Measurements from ENCODE around the gene RPGR. TPM values are rescaled to one million over a fixed set of nuclear protein-coding genes. Genes with fewer than 3 reads are reported as not detected.

Gene RPGR
- polyA plus RNA-seq (2013, experiment 1 of 4) = 9.9 TPM
- polyA plus RNA-seq (2013, experiment 2 of 4) = 15.0 TPM
- polyA plus RNA-seq (2013, experiment 3 of 4) = 7.1 TPM
- polyA plus RNA-seq (2013, experiment 4 of 4) = 9.5 TPM

GRCh38 chrX:38327007-38327774 lies at the start of gene RPGR:
RPGR (minus strand) TSS chrX:38327509; CDS start chrX:38327367, 142 bp downstream.
- H3K36me3 ChIP-seq (ENCODE audit: control insufficient read depth, insufficient read depth, low read length) = no peaks in the 10 kb centered on the region
- peak within 1 kb of the TSS; percentile 95 for H3K27ac ChIP-seq (ENCODE audit: insufficient read depth, low read depth, low read length, poor library complexity, severe bottlenecking)
- H3K9me3 ChIP-seq (ENCODE audit: control insufficient read depth, low read length) = no peaks in the 10 kb centered on the region
- no peaks in the 10 kb centered on the region for H3K4me1 ChIP-seq (ENCODE audit: control insufficient read depth, insufficient read depth, low read length)
- WGBS, 2 experiments = 1 to 2% methylated on average over 67 of the region's 67 CpGs
- peak within 1 kb of the TSS; percentile 58 for H3K4me3 ChIP-seq (ENCODE audit: insufficient read depth, low read depth, low read length)
- H3K27me3 ChIP-seq (ENCODE audit: control insufficient read depth, insufficient read depth, low read length, poor library complexity, severe bottlenecking) = no peaks in the 10 kb centered on the region

DNA sequence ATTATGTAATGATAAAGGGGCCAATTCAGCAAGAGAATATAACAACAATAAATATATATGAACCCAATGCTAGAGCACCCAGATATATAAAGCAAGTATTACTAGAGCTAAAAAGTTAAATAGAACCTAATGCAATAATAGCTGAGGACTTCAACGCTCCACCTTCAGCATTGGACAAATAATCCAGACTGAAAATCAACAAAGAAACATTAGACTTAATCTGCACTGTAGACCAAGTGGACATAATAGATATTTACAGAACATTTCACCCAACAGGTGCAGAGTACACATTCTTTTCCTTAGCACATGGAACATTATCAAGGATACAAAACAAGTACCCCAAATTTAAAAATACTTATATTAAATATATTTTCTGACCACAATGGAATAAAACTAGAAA lies 49.4 kb upstream of the RPGR start:
- no peak overlapping the region for H3K4me3 ChIP-seq (ENCODE audit: insufficient read depth, low read depth, low read length)
- WGBS, 2 experiments = 100% methylated on average over 1 of the region's 1 CpG; no CpG with 5 or more reads in 1 of the 2 experiments

GRCh38 chrX:38375891-38376290 lies 48.6 kb upstream of the RPGR start:
- Histone ChIP-seq H3K9me3 (ENCODE audit: control insufficient read depth, low read length) (no peaks in the 10 kb centered on the region), H3K36me3 (ENCODE audit: control insufficient read depth, insufficient read depth, low read length) (no peaks in the 10 kb centered on the region), H3K27ac (ENCODE audit: insufficient read depth, low read depth, low read length, poor library complexity, severe bottlenecking) (no peak overlapping the region), H3K4me3 (ENCODE audit: insufficient read depth, low read depth, low read length) (no peak overlapping the region), H3K4me1 (ENCODE audit: control insufficient read depth, insufficient read depth, low read length) (no peaks in the 10 kb centered on the region), H3K27me3 (ENCODE audit: control insufficient read depth, insufficient read depth, low read length, poor library complexity, severe bottlenecking) (no peaks in the 10 kb centered on the region)
- 10 to 17% methylated on average over 1 of the region's 1 CpG for WGBS, 2 experiments

More for the DNA sequence above, 49.4 kb upstream of the RPGR start:
- H3K9me3 ChIP-seq (ENCODE audit: control insufficient read depth, low read length) = no peaks in the 10 kb centered on the region
- no peaks in the 10 kb centered on the region for H3K27me3 ChIP-seq (ENCODE audit: control insufficient read depth, insufficient read depth, low read length, poor library complexity, severe bottlenecking)
- no peaks in the 10 kb centered on the region for H3K36me3 ChIP-seq (ENCODE audit: control insufficient read depth, insufficient read depth, low read length)
- no peaks in the 10 kb centered on the region for H3K4me1 ChIP-seq (ENCODE audit: control insufficient read depth, insufficient read depth, low read length)
- no peak overlapping the region for H3K27ac ChIP-seq (ENCODE audit: insufficient read depth, low read depth, low read length, poor library complexity, severe bottlenecking)

DNA sequence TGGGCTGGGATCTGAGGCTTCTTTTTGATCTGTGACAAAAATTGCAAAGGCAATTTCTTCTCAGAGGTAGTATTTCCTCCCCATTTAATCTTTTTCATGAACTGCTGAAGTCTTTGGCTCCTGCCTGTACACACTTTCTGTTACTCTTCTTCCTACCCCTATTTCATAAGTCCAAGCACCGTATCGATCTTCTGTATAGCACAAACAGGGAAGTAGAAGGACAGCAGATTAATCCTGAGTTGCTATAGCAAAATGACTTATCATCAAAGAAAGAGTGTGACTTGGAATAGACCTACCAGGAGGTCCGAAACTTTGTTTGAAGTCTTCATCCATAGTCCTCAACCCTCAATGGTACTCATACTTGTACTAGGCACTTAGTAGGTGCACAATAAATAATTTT lies 47.1 kb upstream of the RPGR start:
- no peaks in the 10 kb centered on the region for H3K36me3 ChIP-seq (ENCODE audit: control insufficient read depth, insufficient read depth, low read length)
- no peaks in the 10 kb centered on the region for H3K9me3 ChIP-seq (ENCODE audit: control insufficient read depth, low read length)
- 89 to 96% methylated on average over 3 of the region's 3 CpGs for WGBS, 2 experiments
- no peaks in the 10 kb centered on the region for H3K4me1 ChIP-seq (ENCODE audit: control insufficient read depth, insufficient read depth, low read length)
- H3K27me3 ChIP-seq (ENCODE audit: control insufficient read depth, insufficient read depth, low read length, poor library complexity, severe bottlenecking) = no peaks in the 10 kb centered on the region
- H3K4me3 ChIP-seq (ENCODE audit: insufficient read depth, low read depth, low read length) = no peak overlapping the region
- H3K27ac ChIP-seq (ENCODE audit: insufficient read depth, low read depth, low read length, poor library complexity, severe bottlenecking) = no peak overlapping the region

- Histone ChIP-seq H3K4me1 (ENCODE audit: control insufficient read depth, insufficient read depth, low read length) (no peaks in the 10 kb centered on the region), H3K9me3 (ENCODE audit: control insufficient read depth, low read length) (no peaks in the 10 kb centered on the region), H3K27me3 (ENCODE audit: control insufficient read depth, insufficient read depth, low read length, poor library complexity, severe bottlenecking) (no peaks in the 10 kb centered on the region), H3K27ac (ENCODE audit: insufficient read depth, low read depth, low read length, poor library complexity, severe bottlenecking) (no peak overlapping the region), H3K4me3 (ENCODE audit: insufficient read depth, low read depth, low read length) (no peak overlapping the region), H3K36me3 (ENCODE audit: control insufficient read depth, insufficient read depth, low read length) (no peaks in the 10 kb centered on the region)
- WGBS, 2 experiments = 60% methylated on average over 1 of the region's 2 CpGs; no CpG with 5 or more reads in 1 of the 2 experiments
These were observed 44.3 kb upstream of the RPGR start for GRCh38 chrX:38371641-38372040.

DNA sequence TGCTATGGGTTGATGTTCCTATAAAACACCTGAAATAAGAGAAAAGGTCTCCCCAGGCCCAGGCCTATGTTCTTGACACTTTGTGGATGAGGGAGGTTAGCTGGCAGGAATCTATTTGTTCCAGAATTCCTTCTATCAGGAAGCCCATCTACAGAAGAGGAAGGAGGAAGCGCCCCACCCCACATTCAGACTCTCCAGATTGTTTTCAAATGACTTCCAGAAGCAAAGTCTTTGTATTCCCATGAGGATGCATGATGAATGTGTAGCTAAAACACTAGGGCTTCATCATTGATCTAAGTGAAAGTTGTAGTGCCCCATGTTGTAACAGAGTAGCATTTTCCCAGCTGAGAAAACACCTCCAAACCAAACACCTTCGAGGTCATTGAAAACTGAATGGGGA lies 41.5 kb upstream of the RPGR start:
- Histone ChIP-seq H3K27ac (ENCODE audit: insufficient read depth, low read depth, low read length, poor library complexity, severe bottlenecking) (no peak overlapping the region), H3K9me3 (ENCODE audit: control insufficient read depth, low read length) (no peaks in the 10 kb centered on the region), H3K27me3 (ENCODE audit: control insufficient read depth, insufficient read depth, low read length, poor library complexity, severe bottlenecking) (no peaks in the 10 kb centered on the region), H3K4me1 (ENCODE audit: control insufficient read depth, insufficient read depth, low read length) (no peaks in the 10 kb centered on the region), H3K36me3 (ENCODE audit: control insufficient read depth, insufficient read depth, low read length) (no peaks in the 10 kb centered on the region), H3K4me3 (ENCODE audit: insufficient read depth, low read depth, low read length) (no peak overlapping the region)
- 100% methylated on average over 2 of the region's 2 CpGs; no CpG with 5 or more reads in 1 of the 2 experiments for WGBS, 2 experiments

DNA sequence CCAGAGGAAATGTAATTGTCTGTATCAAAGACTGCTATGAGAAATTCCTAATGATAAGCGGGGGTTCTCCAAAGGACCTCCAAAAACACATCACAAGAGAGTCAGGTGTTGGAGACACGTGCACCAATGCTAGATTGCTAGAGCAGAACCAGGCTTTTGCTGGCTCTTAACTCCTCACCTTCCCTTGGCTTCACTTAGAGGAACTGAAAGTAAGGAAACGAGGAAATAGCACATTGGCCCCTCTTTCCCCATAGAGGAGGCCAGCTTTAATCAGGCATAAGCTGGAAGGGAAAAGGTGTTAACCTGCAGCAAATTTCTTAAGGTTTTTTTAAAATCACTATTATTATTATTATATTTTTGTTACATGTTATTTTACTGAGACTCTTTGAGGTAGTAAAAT lies 38.6 kb upstream of the RPGR start:
- 87 to 94% methylated on average over 2 to 3 of the region's 3 CpGs for WGBS, 2 experiments

GRCh38 chrX:38363046-38363445 lies 35.7 kb upstream of the RPGR start:
- Histone ChIP-seq H3K36me3 (ENCODE audit: control insufficient read depth, insufficient read depth, low read length) (no peaks in the 10 kb centered on the region), H3K27me3 (ENCODE audit: control insufficient read depth, insufficient read depth, low read length, poor library complexity, severe bottlenecking) (no peaks in the 10 kb centered on the region), H3K9me3 (ENCODE audit: control insufficient read depth, low read length) (no peaks in the 10 kb centered on the region), H3K27ac (ENCODE audit: insufficient read depth, low read depth, low read length, poor library complexity, severe bottlenecking) (no peak overlapping the region), H3K4me1 (ENCODE audit: control insufficient read depth, insufficient read depth, low read length) (no peaks in the 10 kb centered on the region), H3K4me3 (ENCODE audit: insufficient read depth, low read depth, low read length) (no peak overlapping the region)

More for the DNA sequence above, 38.6 kb upstream of the RPGR start:
- Histone ChIP-seq H3K4me3 (ENCODE audit: insufficient read depth, low read depth, low read length) (no peak overlapping the region), H3K27me3 (ENCODE audit: control insufficient read depth, insufficient read depth, low read length, poor library complexity, severe bottlenecking) (no peaks in the 10 kb centered on the region), H3K9me3 (ENCODE audit: control insufficient read depth, low read length) (no peaks in the 10 kb centered on the region), H3K4me1 (ENCODE audit: control insufficient read depth, insufficient read depth, low read length) (no peaks in the 10 kb centered on the region), H3K27ac (ENCODE audit: insufficient read depth, low read depth, low read length, poor library complexity, severe bottlenecking) (no peak overlapping the region), H3K36me3 (ENCODE audit: control insufficient read depth, insufficient read depth, low read length) (no peaks in the 10 kb centered on the region)

- 96 to 100% methylated on average over 3 of the region's 4 CpGs for WGBS, 2 experiments
- H3K27me3 ChIP-seq (ENCODE audit: control insufficient read depth, insufficient read depth, low read length, poor library complexity, severe bottlenecking) = no peaks in the 10 kb centered on the region
- no peak overlapping the region for H3K4me3 ChIP-seq (ENCODE audit: insufficient read depth, low read depth, low read length)
- no peaks in the 10 kb centered on the region for H3K4me1 ChIP-seq (ENCODE audit: control insufficient read depth, insufficient read depth, low read length)
- H3K9me3 ChIP-seq (ENCODE audit: control insufficient read depth, low read length) = no peaks in the 10 kb centered on the region
- H3K36me3 ChIP-seq (ENCODE audit: control insufficient read depth, insufficient read depth, low read length) = no peaks in the 10 kb centered on the region
- no peak overlapping the region for H3K27ac ChIP-seq (ENCODE audit: insufficient read depth, low read depth, low read length, poor library complexity, severe bottlenecking)
These were observed 30.7 kb upstream of the RPGR start for GRCh38 chrX:38357747-38358673.

- WGBS, 2 experiments = 87 to 97% methylated on average over 4 of the region's 8 CpGs
- H3K27me3 ChIP-seq (ENCODE audit: control insufficient read depth, insufficient read depth, low read length, poor library complexity, severe bottlenecking) = no peaks in the 10 kb centered on the region
- no peak overlapping the region for H3K4me3 ChIP-seq (ENCODE audit: insufficient read depth, low read depth, low read length)
- H3K36me3 ChIP-seq (ENCODE audit: control insufficient read depth, insufficient read depth, low read length) = no peaks in the 10 kb centered on the region
- no peaks in the 10 kb centered on the region for H3K4me1 ChIP-seq (ENCODE audit: control insufficient read depth, insufficient read depth, low read length)
- no peaks in the 10 kb centered on the region for H3K9me3 ChIP-seq (ENCODE audit: control insufficient read depth, low read length)
- H3K27ac ChIP-seq (ENCODE audit: insufficient read depth, low read depth, low read length, poor library complexity, severe bottlenecking) = no peak overlapping the region
These were observed 29.1 kb upstream of the RPGR start for GRCh38 chrX:38356401-38356800.

All from ectodermal cell (in vitro differentiated cells).